Loucy (cell line): ENCODE results near the gene SF3A1.

Source experiments
- H2AFZ ChIP-seq: fragments of 200-600 bp; sonication (generic); 2 replicates; pipeline ENCODE4 v1.6.0; 2016; ENCODE audit warnings: antibody characterized with exemption, mild to moderate bottlenecking, low read length, moderate library complexity
- H3F3A ChIP-seq: fragments of 200-600 bp; 2 replicates; pipeline ENCODE4 v1.6.0; 2016; ENCODE audit warnings: antibody characterized with exemption, low read depth, mild to moderate bottlenecking
- H3K27me3 ChIP-seq: fragments of 200-600 bp; sonication (generic); 2 replicates; pipeline ENCODE4 v1.6.1; 2014; ENCODE audit warnings: low read length, mild to moderate bottlenecking; ENCODE audit not compliant: insufficient read depth, poor library complexity, severe bottlenecking
- H3K36me3 ChIP-seq: fragments of 200-600 bp; sonication (generic); 2 replicates; pipeline ENCODE4 v1.6.1; 2016; ENCODE audit warnings: low read length; ENCODE audit not compliant: insufficient read depth
- H3K4me1 ChIP-seq: fragments of 200-600 bp; sonication (generic); 2 replicates; pipeline ENCODE4 v1.5.1; 2014; ENCODE audit warnings: low read length, mild to moderate bottlenecking; ENCODE audit not compliant: insufficient read depth, poor library complexity, severe bottlenecking
- H3K4me2 ChIP-seq: fragments of 200-600 bp; sonication (generic); 2 replicates; pipeline ENCODE4 v1.6.0; 2014; ENCODE audit warnings: antibody characterized with exemption, low read length, low read depth, mild to moderate bottlenecking; ENCODE audit not compliant: poor library complexity, severe bottlenecking
- H3K4me3 ChIP-seq: fragments of 200-600 bp; sonication (generic); 2 replicates; pipeline ENCODE4 v1.5.1; 2014; ENCODE audit warnings: low read length, mild to moderate bottlenecking, mixed read lengths; ENCODE audit not compliant: poor library complexity, severe bottlenecking
- H3K79me2 ChIP-seq: fragments of 200-600 bp; sonication (generic); 2 replicates; pipeline ENCODE4 v1.6.1; 2014; ENCODE audit warnings: low read length; ENCODE audit not compliant: insufficient read depth
- H3K9ac ChIP-seq: fragments of 200-600 bp; sonication (generic); 2 replicates; pipeline ENCODE4 v1.6.0; 2014; ENCODE audit warnings: mild to moderate bottlenecking, low read depth, low read length, moderate library complexity; ENCODE audit not compliant: poor library complexity, severe bottlenecking
- H3K9me2 ChIP-seq: fragments of 200-600 bp; sonication (generic); replicated peaks from 2 replicates; pipeline ENCODE4 v1.6.1; 2016; ENCODE audit warnings: low read depth, low read length, mixed read lengths
- H3K9me3 ChIP-seq: fragments of 200-600 bp; sonication (generic); 2 replicates; pipeline ENCODE4 v1.6.1; 2014; ENCODE audit warnings: mild to moderate bottlenecking, antibody characterized with exemption, low read length, low read depth; ENCODE audit not compliant: insufficient read depth
- H4K20me1 ChIP-seq: fragments of 200-600 bp; sonication (generic); 2 replicates; pipeline ENCODE4 v1.6.0; 2014; ENCODE audit warnings: antibody characterized with exemption, low read length, mild to moderate bottlenecking; ENCODE audit not compliant: insufficient read depth, poor library complexity, severe bottlenecking
- CTCF ChIP-seq: fragments of 200-600 bp; sonication (generic); conservative IDR thresholded peaks from 2 replicates; pipeline ENCODE4 v1.5.1; 2014; ENCODE audit warnings: mild to moderate bottlenecking, antibody characterized with exemption, low read length
- EZH2phosphoT487 ChIP-seq: fragments of 200-600 bp; IDR thresholded peaks from 2 replicates; pipeline ENCODE4 v1.6.1; 2018; ENCODE audit warnings: antibody characterized with exemption, mild to moderate bottlenecking, moderate library complexity, borderline replicate concordance

Gene SF3A1

DNA sequence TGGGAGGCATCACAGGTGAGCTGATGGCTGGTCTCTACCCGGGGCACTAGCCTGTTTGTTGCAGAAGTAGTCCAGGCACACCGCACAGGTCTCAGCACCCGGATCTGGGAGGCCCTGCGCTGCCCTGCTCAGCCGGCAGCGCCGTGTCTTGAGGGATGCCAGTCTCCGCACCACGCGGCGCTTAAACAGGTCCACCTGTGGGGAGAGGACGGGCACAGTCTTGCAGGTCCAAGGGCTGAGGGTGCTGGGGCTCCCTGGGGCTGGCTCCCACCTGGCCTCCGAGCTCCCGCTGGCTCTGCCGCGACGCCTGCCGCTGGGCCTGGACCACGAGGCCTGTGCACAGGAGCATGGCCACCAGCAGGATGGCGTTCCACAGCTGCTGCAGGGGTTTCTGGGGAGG lies 23.3 kb upstream of the SF3A1 start:
- Histone ChIP-seq H2AFZ (no peak overlapping the region), H3K4me3 (no peak overlapping the region), H3K9me2 (no peaks in the 10 kb centered on the region), H3K9me3 (no peaks in the 10 kb centered on the region), H3K9ac (no peak overlapping the region), H3K4me2 (no peak overlapping the region), H4K20me1 (no peaks in the 10 kb centered on the region), H3K36me3 (no peaks in the 10 kb centered on the region), H3K4me1 (no peaks in the 10 kb centered on the region), H3F3A (no peaks in the 10 kb centered on the region), H3K27me3 (no peaks in the 10 kb centered on the region), H3K79me2 (no peaks in the 10 kb centered on the region)
- no peak for TF ChIP-seq EZH2phosphoT487
- TF ChIP-seq CTCF: no peak

- Histone ChIP-seq H2AFZ (no peak overlapping the region), H3K36me3 (no peaks in the 10 kb centered on the region), H3K9me2 (no peaks in the 10 kb centered on the region), H4K20me1 (no peaks in the 10 kb centered on the region), H3K9me3 (no peaks in the 10 kb centered on the region), H3F3A (no peaks in the 10 kb centered on the region), H3K27me3 (no peaks in the 10 kb centered on the region), H3K9ac (no peak overlapping the region), H3K79me2 (no peaks in the 10 kb centered on the region), H3K4me2 (no peak overlapping the region), H3K4me3 (no peak overlapping the region), H3K4me1 (no peaks in the 10 kb centered on the region)
- TF ChIP-seq EZH2phosphoT487 (no peak), CTCF (no peak)
Observed at GRCh38 chr22:30375312-30375849, 18.7 kb upstream of the SF3A1 start.

- H3K4me3 ChIP-seq: no peak overlapping the region
- no peaks in the 10 kb centered on the region for H3K9me2 ChIP-seq
- no peak overlapping the region for H3K4me2 ChIP-seq
- no peaks in the 10 kb centered on the region for H3K79me2 ChIP-seq
- H4K20me1 ChIP-seq: no peaks in the 10 kb centered on the region
- no peaks in the 10 kb centered on the region for H3K36me3 ChIP-seq
- no peak overlapping the region for H3K9ac ChIP-seq
- H2AFZ ChIP-seq: no peak overlapping the region
- no peaks in the 10 kb centered on the region for H3K4me1 ChIP-seq
- no peaks in the 10 kb centered on the region for H3K27me3 ChIP-seq
- no peak for TF ChIP-seq CTCF
- TF ChIP-seq EZH2phosphoT487: no peak
- H3K9me3 ChIP-seq: no peaks in the 10 kb centered on the region
- no peaks in the 10 kb centered on the region for H3F3A ChIP-seq
Observed at GRCh38 chr22:30373331-30374325, 16.9 kb upstream of the SF3A1 start.
